ENCODE results near the gene SH3RF1.

GRCh38 chr4:169185133-169185956 lies 85.4 kb downstream of the SH3RF1 start:
- no peak for TF ChIP-seq POLR2AphosphoS5 (IDR thresholded peaks at IDR 0.05)
- peak in 2 of 4 experiments; percentile 11 to 14 for TF ChIP-seq CTCF (IDR thresholded peaks at IDR 0.05)

All from prostate gland (tissue), 2 donors.